DND-41 (cell line): ENCODE results near the gene PPP2R5E.

ENCODE experiments used
- ATAC-seq: fragments of 200-7000 bp; cut with Tn5 transposase; 3 replicates; pipeline ENCODE4 v1.9.1; 2021; ENCODE audit warnings: low read depth; ENCODE audit not compliant: insufficient read depth
- DNase-seq: peaks from one replicate; pipeline ENCODE4 v3.0.0-alpha.2; 2020
- H2AFZ ChIP-seq: 2 replicates; pipeline ENCODE4 v1.6.0; 2012; ENCODE audit warnings: low read depth, low read length
- H3K27ac ChIP-seq: 2 replicates; pipeline ENCODE4 v1.5.1; 2012; ENCODE audit warnings: low read length, inconsistent platforms
- H3K27me3 ChIP-seq: fragments of 200-600 bp; sonication (generic); 2 replicates; pipeline ENCODE4 v1.6.0; 2012; ENCODE audit warnings: low read length, mild to moderate bottlenecking, inconsistent platforms; ENCODE audit not compliant: insufficient read depth, poor library complexity
- H3K36me3 ChIP-seq: 2 replicates; pipeline ENCODE4 v1.5.1; 2012; ENCODE audit warnings: low read length, inconsistent platforms; ENCODE audit not compliant: insufficient read depth
- H3K4me1 ChIP-seq: 2 replicates; pipeline ENCODE4 v1.5.1; 2012; ENCODE audit warnings: mild to moderate bottlenecking, low read length; ENCODE audit not compliant: insufficient read depth
- H3K4me2 ChIP-seq: 2 replicates; pipeline ENCODE4 v1.6.0; 2012; ENCODE audit warnings: mild to moderate bottlenecking, moderate library complexity, low read length, inconsistent platforms; ENCODE audit not compliant: insufficient read depth
- H3K4me3 ChIP-seq, 2 experiments: fragments of 200-600 bp in 1 of 2; shearing (Covaris generic) in 1 of 2; 2 replicates each; pipeline ENCODE4 v1.5.1; 2012 to 2016; ENCODE audit warnings: inconsistent platforms in 2 of 2, low read length in 2 of 2, mild to moderate bottlenecking in 2 of 2, low read depth in 1 of 2, moderate library complexity in 1 of 2
- H3K79me2 ChIP-seq: 2 replicates; pipeline ENCODE4 v1.6.0; 2012; ENCODE audit warnings: low read length, inconsistent platforms; ENCODE audit not compliant: insufficient read depth
- H3K9ac ChIP-seq: 2 replicates; pipeline ENCODE4 v1.6.0; 2012; ENCODE audit warnings: low read depth, mild to moderate bottlenecking, inconsistent platforms, low read length, moderate library complexity
- H3K9me3 ChIP-seq: 2 replicates; pipeline ENCODE4 v1.5.1; 2012; ENCODE audit warnings: low read length, moderate library complexity, mild to moderate bottlenecking, inconsistent platforms; ENCODE audit not compliant: insufficient read depth, severe bottlenecking
- H4K20me1 ChIP-seq: 2 replicates; pipeline ENCODE4 v1.6.0; 2012; ENCODE audit warnings: low read length; ENCODE audit not compliant: insufficient read depth
- EZH2 ChIP-seq: IDR thresholded peaks from 3 replicates; pipeline ENCODE4 v1.6.1; 2012; ENCODE audit warnings: borderline replicate concordance, low read depth, mild to moderate bottlenecking, moderate library complexity, low read length, inconsistent platforms; ENCODE audit not compliant: severe bottlenecking
- TF ChIP-seq, protein P1 (sequence below): IDR thresholded peaks from 2 replicates; pipeline ENCODE4 v1.5.1; 2012; ENCODE audit warnings: borderline replicate concordance, low read length, moderate library complexity, mild to moderate bottlenecking; ENCODE audit not compliant: poor library complexity, severe bottlenecking; ENCODE audit errors: extremely low read depth

The PPP2R5E gene

DNA sequence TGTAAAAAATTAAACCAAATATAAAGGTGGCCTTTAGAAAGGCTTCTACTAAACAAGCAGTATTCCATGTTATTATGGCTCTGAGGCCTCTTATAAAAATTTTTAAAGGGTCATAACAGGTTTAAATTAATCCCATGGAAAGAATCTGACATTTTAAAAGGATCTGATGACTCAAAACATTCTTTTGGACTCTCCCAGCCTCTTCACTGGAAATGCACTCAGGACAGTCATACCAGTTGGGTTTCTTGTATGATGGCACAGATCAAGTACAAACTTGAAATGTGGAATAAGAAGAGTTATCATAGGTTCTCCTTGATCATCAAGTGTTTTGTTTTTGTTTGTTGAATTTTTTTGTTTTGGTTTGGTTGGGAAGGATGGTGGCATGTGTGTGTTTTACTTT lies 50.8 kb downstream of the PPP2R5E start:
- ATAC-seq: no peak
- H3K79me2 ChIP-seq: peaks cover 91% of the 10 kb centered on the region
- no peak for TF ChIP-seq EZH2
- TF ChIP-seq, protein P1, sequence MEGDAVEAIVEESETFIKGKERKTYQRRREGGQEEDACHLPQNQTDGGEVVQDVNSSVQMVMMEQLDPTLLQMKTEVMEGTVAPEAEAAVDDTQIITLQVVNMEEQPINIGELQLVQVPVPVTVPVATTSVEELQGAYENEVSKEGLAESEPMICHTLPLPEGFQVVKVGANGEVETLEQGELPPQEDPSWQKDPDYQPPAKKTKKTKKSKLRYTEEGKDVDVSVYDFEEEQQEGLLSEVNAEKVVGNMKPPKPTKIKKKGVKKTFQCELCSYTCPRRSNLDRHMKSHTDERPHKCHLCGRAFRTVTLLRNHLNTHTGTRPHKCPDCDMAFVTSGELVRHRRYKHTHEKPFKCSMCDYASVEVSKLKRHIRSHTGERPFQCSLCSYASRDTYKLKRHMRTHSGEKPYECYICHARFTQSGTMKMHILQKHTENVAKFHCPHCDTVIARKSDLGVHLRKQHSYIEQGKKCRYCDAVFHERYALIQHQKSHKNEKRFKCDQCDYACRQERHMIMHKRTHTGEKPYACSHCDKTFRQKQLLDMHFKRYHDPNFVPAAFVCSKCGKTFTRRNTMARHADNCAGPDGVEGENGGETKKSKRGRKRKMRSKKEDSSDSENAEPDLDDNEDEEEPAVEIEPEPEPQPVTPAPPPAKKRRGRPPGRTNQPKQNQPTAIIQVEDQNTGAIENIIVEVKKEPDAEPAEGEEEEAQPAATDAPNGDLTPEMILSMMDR: no peak

GRCh38 chr14:63487724-63488123 lies 55.5 kb downstream of the PPP2R5E start:
- H3K36me3 ChIP-seq: no peaks in the 10 kb centered on the region
- ATAC-seq (no peak), DNase-seq (no peak)
- TF ChIP-seq, protein P1: no peak
- TF ChIP-seq EZH2: no peak
- H3K79me2 ChIP-seq: peaks cover 90% of the 10 kb centered on the region
- no peak overlapping the region for H3K9ac ChIP-seq
- H3K27me3 ChIP-seq: no peaks in the 10 kb centered on the region
- no peak overlapping the region for H3K27ac ChIP-seq
- H4K20me1 ChIP-seq: peaks cover 32% of the 10 kb centered on the region
- H3K9me3 ChIP-seq: no peaks in the 10 kb centered on the region
- no peaks in the 10 kb centered on the region for H3K4me1 ChIP-seq
- H3K4me3 ChIP-seq: no peak overlapping the region
- no peak overlapping the region for H3K4me2 ChIP-seq
- H2AFZ ChIP-seq: no peak overlapping the region

More for the DNA sequence above, 50.8 kb downstream of the PPP2R5E start:
- Histone ChIP-seq H3K4me3 (no peak overlapping the region), H3K4me2 (no peak overlapping the region), H3K9ac (no peak overlapping the region), H3K27ac (no peak overlapping the region), H3K4me1 (no peaks in the 10 kb centered on the region), H3K27me3 (no peaks in the 10 kb centered on the region), H3K36me3 (no peaks in the 10 kb centered on the region), H4K20me1 (peaks cover 29% of the 10 kb centered on the region), H3K9me3 (no peaks in the 10 kb centered on the region), H2AFZ (no peak overlapping the region)
- no peak for DNase-seq

- Histone ChIP-seq H3K27me3 (no peaks in the 10 kb centered on the region), H3K4me2 (no peak overlapping the region), H3K36me3 (no peaks in the 10 kb centered on the region), H3K9ac (no peak overlapping the region), H4K20me1 (peaks cover 32% of the 10 kb centered on the region), H3K27ac (no peak overlapping the region), H2AFZ (no peak overlapping the region), H3K4me3 (no peak overlapping the region), H3K9me3 (no peaks in the 10 kb centered on the region), H3K4me1 (no peaks in the 10 kb centered on the region), H3K79me2 (peaks cover 90% of the 10 kb centered on the region)
- no peak for DNase-seq
- ATAC-seq: no peak
- TF ChIP-seq EZH2: no peak
- TF ChIP-seq, protein P1: no peak
These were observed 56.4 kb downstream of the PPP2R5E start for GRCh38 chr14:63486738-63487137.

- Histone ChIP-seq H3K27ac (no peak overlapping the region), H3K4me3 (no peak overlapping the region), H3K79me2 (peaks cover 89% of the 10 kb centered on the region), H2AFZ (no peak overlapping the region), H4K20me1 (peaks cover 43% of the 10 kb centered on the region), H3K36me3 (no peaks in the 10 kb centered on the region), H3K9me3 (no peaks in the 10 kb centered on the region), H3K4me1 (peaks cover 10% of the 10 kb centered on the region), H3K9ac (no peak overlapping the region), H3K27me3 (no peaks in the 10 kb centered on the region), H3K4me2 (no peak overlapping the region)
- DNase-seq (no peak), ATAC-seq (no peak)
- TF ChIP-seq EZH2: no peak
- TF ChIP-seq, protein P1: no peak
These were observed 59.9 kb downstream of the PPP2R5E start for GRCh38 chr14:63483315-63483714.
